ENCODE results near the gene CNDP2. TPM values are rescaled to one million over a fixed set of nuclear protein-coding genes. Genes with fewer than 3 reads are reported as not detected.

Gene CNDP2
- total RNA-seq, 2 experiments from 2014 or later, result 201 to 207 TPM

- no peaks in the 10 kb centered on the region for H3K27me3 Mint-ChIP-seq
- H3K36me3 Mint-ChIP-seq, result peaks cover 55% of the 10 kb centered on the region
- H3K4me3 Mint-ChIP-seq, result no peak overlapping the region
- H3K27ac Mint-ChIP-seq, result no peak overlapping the region
- H3K9me3 Mint-ChIP-seq, result no peaks in the 10 kb centered on the region
- no peak for DNase-seq
- peaks cover 28% of the 10 kb centered on the region for H3K4me1 Mint-ChIP-seq
Measured at GRCh38 chr18:74503137-74503536, 7.0 kb downstream of the CNDP2 start.

DNA sequence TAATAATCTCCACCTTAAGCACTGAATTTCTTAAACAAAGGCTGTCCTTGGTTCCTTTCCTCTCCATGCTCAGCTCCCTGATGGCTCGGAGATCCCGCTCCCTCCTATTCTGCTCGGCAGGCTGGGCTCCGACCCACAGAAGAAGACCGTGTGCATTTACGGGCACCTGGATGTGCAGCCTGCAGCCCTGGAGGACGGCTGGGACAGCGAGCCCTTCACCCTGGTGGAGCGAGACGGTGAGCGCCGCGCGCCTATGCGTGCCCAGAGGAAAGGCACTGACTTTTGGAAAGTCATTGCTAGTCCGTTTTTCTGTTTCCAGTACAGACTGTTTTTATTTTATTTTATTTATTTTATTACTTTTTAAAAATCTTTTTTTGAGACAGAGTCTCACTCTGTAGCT, 9.6 kb downstream of the CNDP2 start:
- Mint-ChIP-seq H3K4me1 (peaks cover 12% of the 10 kb centered on the region), H3K27ac (no peak overlapping the region), H3K9me3 (no peaks in the 10 kb centered on the region), H3K27me3 (no peaks in the 10 kb centered on the region), H3K36me3 (peaks cover 52% of the 10 kb centered on the region), H3K4me3 (no peak overlapping the region)
- DNase-seq, result no peak

GRCh38 chr18:74506448-74507084, 10.4 kb downstream of the CNDP2 start:
- peaks cover 45% of the 10 kb centered on the region for H3K36me3 Mint-ChIP-seq
- no peaks in the 10 kb centered on the region for H3K27me3 Mint-ChIP-seq
- H3K4me3 Mint-ChIP-seq, result no peak overlapping the region
- no peak overlapping the region for H3K27ac Mint-ChIP-seq
- DNase-seq, result no peak
- no peaks in the 10 kb centered on the region for H3K9me3 Mint-ChIP-seq
- peaks cover 5% of the 10 kb centered on the region for H3K4me1 Mint-ChIP-seq

- H3K27ac Mint-ChIP-seq, result no peak overlapping the region
Measured at GRCh38 chr18:74507097-74507881, 11.1 kb downstream of the CNDP2 start.

GRCh38 chr18:74507927-74508326, 11.8 kb downstream of the CNDP2 start:
- H3K4me3 Mint-ChIP-seq, result no peak overlapping the region
- H3K4me1 Mint-ChIP-seq, result peaks cover 4% of the 10 kb centered on the region
- no peaks in the 10 kb centered on the region for H3K27me3 Mint-ChIP-seq
- no peak for DNase-seq
- H3K27ac Mint-ChIP-seq, result no peak overlapping the region
- H3K36me3 Mint-ChIP-seq, result peaks cover 42% of the 10 kb centered on the region
- H3K9me3 Mint-ChIP-seq, result no peaks in the 10 kb centered on the region

More at GRCh38 chr18:74507097-74507881, 11.1 kb downstream of the CNDP2 start:
- Mint-ChIP-seq H3K27me3 (no peaks in the 10 kb centered on the region), H3K36me3 (peaks cover 40% of the 10 kb centered on the region), H3K4me1 (peaks cover 5% of the 10 kb centered on the region), H3K9me3 (no peaks in the 10 kb centered on the region), H3K4me3 (no peak overlapping the region)
- no peak for DNase-seq

DNA sequence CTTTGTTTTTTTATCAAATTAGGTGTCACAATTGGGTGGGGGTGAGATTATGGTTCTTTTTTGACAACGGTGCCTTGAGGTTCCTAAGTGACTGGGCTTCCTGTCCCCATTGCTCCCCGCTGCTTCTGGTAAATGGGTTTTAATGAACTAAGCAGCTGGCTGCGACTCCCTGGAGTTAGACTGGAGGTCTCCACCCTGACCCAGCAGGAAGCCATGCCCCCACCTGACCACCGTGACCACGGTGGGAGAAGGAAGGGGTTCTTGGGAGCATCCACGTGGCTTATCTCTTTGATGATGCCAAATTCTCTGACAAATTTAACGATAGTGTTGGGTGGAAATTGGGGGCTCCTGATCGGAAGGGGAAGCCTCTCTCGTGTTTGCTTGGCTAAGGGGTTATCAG, 12.2 kb downstream of the CNDP2 start:
- no peak overlapping the region for H3K27ac Mint-ChIP-seq
- no peak overlapping the region for H3K4me3 Mint-ChIP-seq
- peaks cover 2% of the 10 kb centered on the region for H3K4me1 Mint-ChIP-seq

DNA sequence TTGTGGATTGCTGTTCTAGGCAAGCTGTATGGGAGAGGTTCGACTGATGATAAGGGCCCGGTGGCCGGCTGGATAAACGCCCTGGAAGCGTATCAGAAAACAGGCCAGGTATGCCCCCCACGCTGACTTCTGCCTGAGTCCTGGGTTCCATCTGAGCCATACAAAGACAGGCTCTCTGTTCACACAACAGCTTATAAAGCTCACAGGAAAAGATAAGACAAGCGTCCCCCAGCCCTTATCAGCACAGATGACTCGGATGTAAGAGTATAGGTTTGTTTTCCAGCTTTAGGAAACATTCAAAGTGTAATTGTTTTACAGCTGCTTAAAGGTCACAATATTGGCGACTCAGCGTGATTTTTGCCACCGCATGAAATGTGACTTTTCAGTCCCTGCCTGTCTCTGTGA, 12.7 kb downstream of the CNDP2 start:
- H3K9me3 Mint-ChIP-seq, result no peaks in the 10 kb centered on the region
- H3K27ac Mint-ChIP-seq, result no peak overlapping the region
- H3K36me3 Mint-ChIP-seq, result peaks cover 38% of the 10 kb centered on the region
- H3K27me3 Mint-ChIP-seq, result no peaks in the 10 kb centered on the region
- peaks cover 2% of the 10 kb centered on the region for H3K4me1 Mint-ChIP-seq
- no peak for DNase-seq
- H3K4me3 Mint-ChIP-seq, result no peak overlapping the region

More for the DNA sequence above, 12.2 kb downstream of the CNDP2 start:
- no peak for DNase-seq
- H3K27me3 Mint-ChIP-seq, result no peaks in the 10 kb centered on the region
- H3K36me3 Mint-ChIP-seq, result peaks cover 40% of the 10 kb centered on the region
- no peaks in the 10 kb centered on the region for H3K9me3 Mint-ChIP-seq

GRCh38 chr18:74509856-74510769, 13.9 kb downstream of the CNDP2 start:
- Mint-ChIP-seq H3K36me3 (peaks cover 46% of the 10 kb centered on the region), H3K9me3 (no peaks in the 10 kb centered on the region), H3K4me3 (no peak overlapping the region), H3K27me3 (no peaks in the 10 kb centered on the region), H3K27ac (no peak overlapping the region), H3K4me1 (peaks cover 2% of the 10 kb centered on the region)
- no peak for DNase-seq

DNA sequence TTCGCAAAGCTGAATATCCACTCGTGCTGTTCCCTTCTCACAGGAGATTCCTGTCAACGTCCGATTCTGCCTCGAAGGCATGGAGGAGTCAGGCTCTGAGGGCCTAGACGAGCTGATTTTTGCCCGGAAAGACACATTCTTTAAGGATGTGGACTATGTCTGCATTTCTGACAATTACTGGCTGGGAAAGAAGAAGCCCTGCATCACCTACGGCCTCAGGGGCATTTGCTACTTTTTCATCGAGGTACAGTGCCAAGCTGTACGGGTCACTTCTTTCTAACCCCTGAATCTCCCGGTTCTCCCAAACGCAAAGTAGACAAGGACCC, 14.6 kb downstream of the CNDP2 start:
- H3K9me3 Mint-ChIP-seq, result no peaks in the 10 kb centered on the region
- DNase-seq, result no peak
- H3K36me3 Mint-ChIP-seq, result peaks cover 43% of the 10 kb centered on the region

GRCh38 chr18:74511823-74512222, 15.7 kb downstream of the CNDP2 start:
- no peak for DNase-seq
- no peak overlapping the region for H3K4me3 Mint-ChIP-seq
- peaks cover 38% of the 10 kb centered on the region for H3K36me3 Mint-ChIP-seq
- no peaks in the 10 kb centered on the region for H3K9me3 Mint-ChIP-seq
- H3K27ac Mint-ChIP-seq, result no peak overlapping the region
- no peaks in the 10 kb centered on the region for H3K27me3 Mint-ChIP-seq
- H3K4me1 Mint-ChIP-seq, result peaks cover 2% of the 10 kb centered on the region

More for the DNA sequence above, 14.6 kb downstream of the CNDP2 start:
- Mint-ChIP-seq H3K4me1 (peaks cover 2% of the 10 kb centered on the region), H3K27ac (no peak overlapping the region), H3K27me3 (no peaks in the 10 kb centered on the region), H3K4me3 (no peak overlapping the region)

- H3K4me3 Mint-ChIP-seq, result no peak overlapping the region
- peaks cover under 1% of the 10 kb centered on the region for H3K4me1 Mint-ChIP-seq
- H3K36me3 Mint-ChIP-seq, result peaks cover 35% of the 10 kb centered on the region
- no peaks in the 10 kb centered on the region for H3K27me3 Mint-ChIP-seq
- no peaks in the 10 kb centered on the region for H3K9me3 Mint-ChIP-seq
- no peak for DNase-seq
- H3K27ac Mint-ChIP-seq, result no peak overlapping the region
Measured at GRCh38 chr18:74512321-74513053, 16.3 kb downstream of the CNDP2 start.

DNA sequence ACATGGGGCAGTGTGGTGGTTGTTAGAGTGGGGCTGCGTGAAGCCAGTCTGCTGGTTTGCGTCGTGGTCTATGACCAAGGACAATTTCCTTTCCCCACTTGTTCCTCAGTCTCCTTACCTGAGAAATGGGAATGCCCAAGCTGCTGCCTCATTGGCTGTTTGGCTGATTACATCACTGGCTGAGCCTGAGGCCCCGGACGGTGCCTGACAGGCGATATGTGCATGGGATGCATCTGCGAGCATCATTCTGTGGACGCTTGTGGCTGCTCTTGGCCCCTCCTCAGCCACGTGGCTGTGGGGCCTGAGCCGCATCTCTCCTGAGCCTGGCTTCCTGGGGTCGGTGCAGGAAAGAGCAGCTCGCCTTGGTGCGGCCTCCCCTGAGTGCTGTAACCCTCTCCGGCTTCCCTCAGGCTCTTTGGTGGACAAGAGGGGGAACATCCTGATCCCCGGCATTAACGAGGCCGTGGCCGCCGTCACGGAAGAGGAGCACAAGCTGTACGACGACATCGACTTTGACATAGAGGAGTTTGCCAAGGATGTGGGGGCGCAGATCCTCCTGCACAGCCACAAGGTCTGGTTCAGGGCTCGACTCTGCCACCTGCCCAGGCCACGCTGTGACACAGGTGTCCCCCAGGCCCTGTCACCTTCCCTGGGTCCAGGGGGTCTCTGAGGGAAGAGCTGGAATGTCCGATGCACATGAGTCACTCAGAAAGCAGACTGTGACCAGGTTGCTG, 17.2 kb downstream of the CNDP2 start:
- Mint-ChIP-seq H3K36me3 (peaks cover 32% of the 10 kb centered on the region), H3K9me3 (no peaks in the 10 kb centered on the region), H3K27ac (no peak overlapping the region), H3K4me1 (no peaks in the 10 kb centered on the region), H3K27me3 (no peaks in the 10 kb centered on the region), H3K4me3 (no peak overlapping the region)
- DNase-seq, result no peak

DNA sequence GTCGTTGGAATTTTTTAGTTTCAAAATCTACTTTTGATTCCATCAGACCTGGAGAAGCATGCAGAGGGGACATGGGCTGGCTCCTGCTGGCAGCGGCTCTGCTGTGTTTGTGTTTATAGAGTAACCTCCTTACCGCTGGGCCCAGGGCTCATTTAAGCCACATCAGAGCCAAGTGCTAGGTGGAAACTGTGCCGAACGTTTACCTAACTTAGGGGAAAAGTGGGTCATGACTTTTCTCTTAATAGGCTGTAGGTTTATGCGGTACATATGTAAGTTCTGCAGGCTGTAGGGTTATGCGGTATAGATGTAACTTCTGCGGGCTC, 17.7 kb downstream of the CNDP2 start:
- no peak overlapping the region for H3K27ac Mint-ChIP-seq
- H3K4me3 Mint-ChIP-seq, result no peak overlapping the region
- DNase-seq, result no peak
- no peaks in the 10 kb centered on the region for H3K27me3 Mint-ChIP-seq
- no peaks in the 10 kb centered on the region for H3K4me1 Mint-ChIP-seq
- H3K9me3 Mint-ChIP-seq, result no peaks in the 10 kb centered on the region
- peaks cover 35% of the 10 kb centered on the region for H3K36me3 Mint-ChIP-seq

DNA sequence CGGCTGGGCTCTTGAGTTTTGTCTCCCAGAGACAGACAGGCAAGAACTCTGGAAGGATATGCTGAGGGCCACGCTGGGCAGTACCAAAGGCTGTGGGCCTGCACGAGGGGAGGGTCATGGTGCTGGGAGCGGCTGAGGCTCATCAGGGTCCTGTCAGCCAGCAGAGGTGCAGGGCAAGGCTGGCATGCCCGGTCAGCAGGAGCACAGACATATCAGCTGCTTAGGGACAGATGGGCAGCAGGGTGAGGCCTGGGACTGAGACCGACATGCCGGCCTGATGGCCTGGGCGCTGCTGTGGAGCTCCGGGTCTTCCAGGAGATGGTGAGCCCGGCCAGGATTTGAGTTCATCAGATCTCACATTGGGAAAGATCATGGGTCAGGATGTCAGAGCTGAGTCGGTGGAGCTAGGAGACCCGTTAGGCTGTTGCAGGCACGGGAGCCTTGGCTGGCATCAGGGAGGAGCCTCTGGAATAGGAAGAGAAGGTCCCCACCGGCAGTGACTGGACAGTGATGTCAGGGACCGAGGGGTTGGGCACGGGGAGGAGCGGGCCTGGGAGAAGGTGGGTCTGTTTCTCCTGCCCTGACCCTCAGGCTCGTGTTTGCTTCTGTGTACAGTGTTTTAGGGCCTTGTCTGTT, 18.8 kb downstream of the CNDP2 start:
- H3K27ac Mint-ChIP-seq, result no peak overlapping the region
- no peak for DNase-seq
- H3K4me1 Mint-ChIP-seq, result no peaks in the 10 kb centered on the region
- no peaks in the 10 kb centered on the region for H3K9me3 Mint-ChIP-seq
- no peak overlapping the region for H3K4me3 Mint-ChIP-seq
- H3K36me3 Mint-ChIP-seq, result peaks cover 38% of the 10 kb centered on the region
- H3K27me3 Mint-ChIP-seq, result no peaks in the 10 kb centered on the region

Measured in activated naive CD8-positive, alpha-beta T cell treated with anti-CD3 and anti-CD28 coated beads for 36 hours (primary cell).